ENCODE results near the gene SLC2A1. TPM values are rescaled to one million over a fixed set of nuclear protein-coding genes. Genes with fewer than 3 reads are reported as not detected.

SLC2A1 gene
- total and polyA plus RNA-seq, 2 of the 13 experiments (the other 11 are each of a cell fraction or from before 2014, with no cell fraction given): 125 to 423 TPM

GRCh38 chr1:42958488-42959319 is at the start of gene SLC2A1 (continued):
- TF ChIP-seq, protein P1, sequence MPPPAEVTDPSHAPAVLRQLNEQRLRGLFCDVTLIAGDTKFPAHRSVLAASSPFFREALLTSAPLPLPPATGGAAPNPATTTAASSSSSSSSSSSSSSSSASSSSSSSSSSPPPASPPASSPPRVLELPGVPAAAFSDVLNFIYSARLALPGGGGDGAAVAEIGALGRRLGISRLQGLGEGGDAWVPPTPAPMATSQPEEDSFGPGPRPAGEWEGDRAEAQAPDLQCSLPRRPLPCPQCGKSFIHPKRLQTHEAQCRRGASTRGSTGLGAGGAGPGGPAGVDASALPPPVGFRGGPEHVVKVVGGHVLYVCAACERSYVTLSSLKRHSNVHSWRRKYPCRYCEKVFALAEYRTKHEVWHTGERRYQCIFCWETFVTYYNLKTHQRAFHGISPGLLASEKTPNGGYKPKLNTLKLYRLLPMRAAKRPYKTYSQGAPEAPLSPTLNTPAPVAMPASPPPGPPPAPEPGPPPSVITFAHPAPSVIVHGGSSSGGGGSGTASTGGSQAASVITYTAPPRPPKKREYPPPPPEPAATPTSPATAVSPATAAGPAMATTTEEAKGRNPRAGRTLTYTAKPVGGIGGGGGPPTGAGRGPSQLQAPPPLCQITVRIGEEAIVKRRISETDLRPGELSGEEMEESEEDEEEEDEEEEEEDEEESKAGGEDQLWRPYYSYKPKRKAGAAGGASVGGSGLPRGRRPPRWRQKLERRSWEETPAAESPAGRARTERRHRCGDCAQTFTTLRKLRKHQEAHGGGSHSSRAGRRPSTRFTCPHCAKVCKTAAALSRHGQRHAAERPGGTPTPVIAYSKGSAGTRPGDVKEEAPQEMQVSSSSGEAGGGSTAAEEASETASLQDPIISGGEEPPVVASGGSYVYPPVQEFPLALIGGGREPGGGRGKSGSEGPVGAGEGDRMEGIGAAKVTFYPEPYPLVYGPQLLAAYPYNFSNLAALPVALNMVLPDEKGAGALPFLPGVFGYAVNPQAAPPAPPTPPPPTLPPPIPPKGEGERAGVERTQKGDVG (CRISPR knock-in tag; IDR thresholded peaks at IDR 0.05; ENCODE audit: borderline replicate concordance): no peak
- TF ChIP-seq ISX (CRISPR knock-in tag; conservative IDR thresholded peaks at IDR 0.05): no peak
- no peak for TF ChIP-seq ZNF674 (CRISPR knock-in tag; IDR thresholded peaks at IDR 0.05; ENCODE audit: low read depth)
- no peak for TF ChIP-seq REXO4 (CRISPR knock-in tag; IDR thresholded peaks at IDR 0.05; ENCODE audit: borderline replicate concordance)
- TF ChIP-seq MXI1 (IDR thresholded peaks at IDR 0.05; ENCODE audit: borderline replicate concordance, low read depth, low read length): peak; percentile 67; the same call in 1 of the 3 replicates
- peak; percentile 66; the same call in 1 of the 2 replicates for TF ChIP-seq ERF (CRISPR knock-in tag; IDR thresholded peaks at IDR 0.05)
- TF ChIP-seq, protein P2, sequence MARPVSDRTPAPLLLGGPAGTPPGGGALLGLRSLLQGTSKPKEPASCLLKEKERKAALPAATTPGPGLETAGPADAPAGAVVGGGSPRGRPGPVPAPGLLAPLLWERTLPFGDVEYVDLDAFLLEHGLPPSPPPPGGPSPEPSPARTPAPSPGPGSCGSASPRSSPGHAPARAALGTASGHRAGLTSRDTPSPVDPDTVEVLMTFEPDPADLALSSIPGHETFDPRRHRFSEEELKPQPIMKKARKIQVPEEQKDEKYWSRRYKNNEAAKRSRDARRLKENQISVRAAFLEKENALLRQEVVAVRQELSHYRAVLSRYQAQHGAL (CRISPR knock-in tag; IDR thresholded peaks at IDR 0.05; ENCODE audit: not compliant biosample characterization): peak; percentile 32
- TF ChIP-seq, protein P3, sequence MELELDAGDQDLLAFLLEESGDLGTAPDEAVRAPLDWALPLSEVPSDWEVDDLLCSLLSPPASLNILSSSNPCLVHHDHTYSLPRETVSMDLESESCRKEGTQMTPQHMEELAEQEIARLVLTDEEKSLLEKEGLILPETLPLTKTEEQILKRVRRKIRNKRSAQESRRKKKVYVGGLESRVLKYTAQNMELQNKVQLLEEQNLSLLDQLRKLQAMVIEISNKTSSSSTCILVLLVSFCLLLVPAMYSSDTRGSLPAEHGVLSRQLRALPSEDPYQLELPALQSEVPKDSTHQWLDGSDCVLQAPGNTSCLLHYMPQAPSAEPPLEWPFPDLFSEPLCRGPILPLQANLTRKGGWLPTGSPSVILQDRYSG (CRISPR knock-in tag; IDR thresholded peaks at IDR 0.05): no peak
- TF ChIP-seq NONO (IDR thresholded peaks at IDR 0.05): no peak
- TF ChIP-seq NONO (CRISPR knock-in tag; conservative IDR thresholded peaks at IDR 0.05): no peak; the same call in none of the 2 replicates
- TF ChIP-seq SALL2 (CRISPR knock-in tag; IDR thresholded peaks at IDR 0.05): peak; percentile 38; the same call in 1 of the 2 replicates
- peak; percentile 30; the same call in 1 of the 2 replicates for TF ChIP-seq SOX5 (CRISPR knock-in tag; IDR thresholded peaks at IDR 0.05; ENCODE audit: borderline replicate concordance)
- TF ChIP-seq NCOA1 (CRISPR knock-in tag; IDR thresholded peaks at IDR 0.05): peak; percentile 32; the same call in 1 of the 2 replicates
- TF ChIP-seq TIGD3 (CRISPR knock-in tag; IDR thresholded peaks at IDR 0.05; ENCODE audit: borderline replicate concordance): no peak
- no peak for TF ChIP-seq ZNF160 (CRISPR knock-in tag; IDR thresholded peaks at IDR 0.05)
- TF ChIP-seq RBM22 (optimal IDR thresholded peaks at IDR 0.05; ENCODE audit: low read length): peak; percentile 67
- peak; percentile 83 for TF ChIP-seq ZNF564 (CRISPR knock-in tag; IDR thresholded peaks at IDR 0.05)
- TF ChIP-seq ZBTB8A (CRISPR knock-in tag; IDR thresholded peaks at IDR 0.05; ENCODE audit: borderline replicate concordance, low read depth): 0 out of 2 replicates have a peak, but pooled peaks have one; percentile 30
- TF ChIP-seq ZFP36 (IDR thresholded peaks at IDR 0.05; ENCODE audit: borderline replicate concordance, low read depth, low read length, partially characterized antibody): peak; percentile 95
- TF ChIP-seq, protein P4, sequence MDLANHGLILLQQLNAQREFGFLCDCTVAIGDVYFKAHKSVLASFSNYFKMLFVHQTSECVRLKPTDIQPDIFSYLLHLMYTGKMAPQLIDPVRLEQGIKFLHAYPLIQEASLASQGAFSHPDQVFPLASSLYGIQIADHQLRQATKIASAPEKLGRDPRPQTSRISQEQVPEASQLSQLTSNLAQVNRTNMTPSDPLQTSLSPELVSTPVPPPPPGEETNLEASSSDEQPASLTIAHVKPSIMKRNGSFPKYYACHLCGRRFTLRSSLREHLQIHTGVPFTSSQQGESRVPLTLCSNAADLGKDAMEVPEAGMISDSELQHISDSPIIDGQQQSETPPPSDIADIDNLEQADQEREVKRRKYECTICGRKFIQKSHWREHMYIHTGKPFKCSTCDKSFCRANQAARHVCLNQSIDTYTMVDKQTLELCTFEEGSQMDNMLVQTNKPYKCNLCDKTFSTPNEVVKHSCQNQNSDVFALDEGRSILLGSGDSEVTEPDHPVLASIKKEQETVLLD (CRISPR knock-in tag; IDR thresholded peaks at IDR 0.05; ENCODE audit: low read depth): no peak
- no peak for TF ChIP-seq ZNF720 (CRISPR knock-in tag; IDR thresholded peaks at IDR 0.05)
